Measurements from ENCODE around the gene OPCML. TPM values are rescaled to one million over a fixed set of nuclear protein-coding genes. Genes with fewer than 3 reads are reported as not detected.

OPCML gene
- total and polyA plus RNA-seq, 2 donors (not counting 1 experiment from before 2014, with no cell fraction given): not detected

DNA sequence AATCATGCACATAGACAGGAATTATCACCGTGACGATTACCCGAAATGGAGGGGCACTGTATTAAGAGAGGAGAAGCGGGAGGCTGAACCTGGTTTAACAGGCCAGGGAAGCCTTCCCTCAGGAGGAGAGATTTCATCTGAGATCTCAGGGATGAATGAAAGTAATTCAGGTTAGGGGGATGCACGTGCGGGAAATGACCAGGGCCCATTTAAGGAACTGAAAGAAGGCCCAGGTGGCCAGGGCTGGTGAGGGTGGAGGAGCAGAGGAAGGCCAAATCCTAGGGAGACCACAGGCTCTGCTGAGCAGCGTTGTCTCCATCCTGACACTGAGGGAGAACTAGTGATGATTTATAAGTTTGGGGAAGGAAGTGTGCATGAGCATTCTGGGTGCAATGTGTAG, 16.3 kb upstream of the OPCML start:
- Histone ChIP-seq H3K4me2 (replicated peaks; ENCODE audit: low read depth, low read length, poor library complexity, severe bottlenecking) (no peak overlapping the region), H3K9ac (ENCODE audit: low read length) (no peak overlapping the region), H3K4me3 (ENCODE audit: control extremely low read depth in 1 of 5, extremely low read depth in 1 of 5, insufficient read depth in 1 of 5, low read depth in 2 of 5, low read length in 4 of 5) (no peak overlapping the region), H3K27ac (ENCODE audit: low read length in 2 of 2) (no peak overlapping the region), H3K4me1 (ENCODE audit: control insufficient read depth in 2 of 2, insufficient read depth in 2 of 2, low read length in 2 of 2) (no peaks in the 10 kb centered on the region), H3K27me3 (replicated peaks in 1 of 4; ENCODE audit: control extremely low read depth in 1 of 4, control insufficient read depth in 3 of 4, insufficient read depth in 4 of 4, low read length in 3 of 4) (no peaks in the 10 kb centered on the region), H3K36me3 (replicated peaks in 1 of 2; ENCODE audit: control extremely low read depth in 1 of 2, control insufficient read depth in 1 of 2, extremely low read depth in 1 of 2, insufficient read depth in 2 of 2, low read length in 1 of 2) (no peaks in the 10 kb centered on the region), H2AFZ (ENCODE audit: insufficient read depth, low read depth, low read length, poor library complexity, severe bottlenecking) (no peak overlapping the region), H3K9me3 (ENCODE audit: control extremely low read depth in 1 of 3, control insufficient read depth in 2 of 3, insufficient read depth in 1 of 3, low read length in 2 of 3) (peaks cover 0 to 15% (median 0%) of the 10 kb centered on the region in 3 donors), H4K20me1 (ENCODE audit: control insufficient read depth, insufficient read depth, low read length, poor library complexity, severe bottlenecking) (no peaks in the 10 kb centered on the region), H3K79me2 (ENCODE audit: control insufficient read depth, insufficient read depth, low read length) (no peaks in the 10 kb centered on the region)
- DNase-seq (no peak), ATAC-seq (ENCODE audit: low read depth) (no peak)
- no peak for TF ChIP-seq EZH2 (IDR thresholded peaks at IDR 0.05; ENCODE audit: borderline replicate concordance, insufficient read depth, low read depth, low read length, poor library complexity, severe bottlenecking)
- ChIA-PET POLR2A (no interaction called here), CTCF (no interaction called here)
- H3K4me3 Mint-ChIP-seq: no peak overlapping the region
- 68% methylated on average over 6 of the region's 7 CpGs for WGBS (ENCODE audit: insufficient coverage)
- intact Hi-C loops (cut with micrococcal nuclease): no loop called here
- no peaks in the 10 kb centered on the region for H3K9me3 Mint-ChIP-seq (ENCODE audit: insufficient read depth)
- no peaks in the 10 kb centered on the region for H3K27me3 Mint-ChIP-seq
- no peaks in the 10 kb centered on the region for H3K4me1 Mint-ChIP-seq
- no peak overlapping the region for H3K27ac Mint-ChIP-seq

DNA sequence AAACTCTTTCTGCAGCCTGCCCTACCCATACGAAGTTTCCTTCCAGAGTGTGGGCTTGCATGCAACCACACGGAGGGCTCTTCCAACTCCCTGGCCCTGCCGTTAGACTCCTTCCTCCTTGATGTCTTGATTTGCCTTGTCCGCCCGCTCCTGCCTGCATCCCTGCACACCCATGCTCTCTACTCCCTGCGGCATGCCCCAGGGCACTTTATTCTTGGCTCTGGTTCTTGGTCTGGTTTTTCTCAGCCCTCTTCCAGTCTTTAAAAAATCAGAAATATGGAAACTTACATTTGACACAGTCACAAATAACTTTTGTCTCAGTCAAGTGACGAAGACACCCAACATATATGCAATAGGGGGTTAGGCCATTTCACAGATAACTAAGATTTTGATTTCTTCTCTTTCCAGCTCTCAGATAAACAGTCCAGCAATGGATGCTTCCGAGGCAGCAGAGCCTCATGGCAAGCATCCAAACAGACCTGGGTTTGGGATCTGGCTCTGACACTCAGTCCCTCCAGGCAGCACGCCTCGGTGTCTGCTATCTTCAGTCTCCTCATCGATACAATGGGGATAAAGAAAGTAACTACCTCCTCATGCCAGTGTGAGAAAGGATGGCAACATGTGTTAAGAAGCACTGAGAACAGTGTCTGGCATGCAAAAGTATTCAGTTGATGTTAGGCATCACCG, 15.7 kb upstream of the OPCML start:
- H3K9me3 Mint-ChIP-seq (ENCODE audit: insufficient read depth): no peaks in the 10 kb centered on the region
- ChIA-PET CTCF (no interaction called here), POLR2A (no interaction called here)
- no peak overlapping the region for H3K4me3 Mint-ChIP-seq
- intact Hi-C loops (cut with micrococcal nuclease): no loop called here
- H3K27me3 Mint-ChIP-seq: no peaks in the 10 kb centered on the region
- no peak for DNase-seq
- 82% methylated on average over 9 of the region's 12 CpGs for WGBS (ENCODE audit: insufficient coverage)
- no peaks in the 10 kb centered on the region for H3K4me1 Mint-ChIP-seq
- H3K36me3 ChIP-seq (replicated peaks in 1 of 2; ENCODE audit: control extremely low read depth in 1 of 2, control insufficient read depth in 1 of 2, extremely low read depth in 1 of 2, insufficient read depth in 2 of 2, low read length in 1 of 2): no peaks in the 10 kb centered on the region
- H3K27me3 ChIP-seq (replicated peaks in 1 of 4; ENCODE audit: control extremely low read depth in 1 of 4, control insufficient read depth in 3 of 4, insufficient read depth in 4 of 4, low read length in 3 of 4): no peaks in the 10 kb centered on the region
- no peaks in the 10 kb centered on the region for H4K20me1 ChIP-seq (ENCODE audit: control insufficient read depth, insufficient read depth, low read length, poor library complexity, severe bottlenecking)
- no peak overlapping the region for H3K9ac ChIP-seq (ENCODE audit: low read length)
- H3K4me2 ChIP-seq (replicated peaks; ENCODE audit: low read depth, low read length, poor library complexity, severe bottlenecking): no peak overlapping the region
- ATAC-seq (ENCODE audit: low read depth): no peak
- H3K4me3 ChIP-seq (ENCODE audit: control extremely low read depth in 1 of 5, extremely low read depth in 1 of 5, insufficient read depth in 1 of 5, low read depth in 2 of 5, low read length in 4 of 5): no peak overlapping the region
- no peak for TF ChIP-seq EZH2 (IDR thresholded peaks at IDR 0.05; ENCODE audit: borderline replicate concordance, insufficient read depth, low read depth, low read length, poor library complexity, severe bottlenecking)
- TF ChIP-seq, protein P1, sequence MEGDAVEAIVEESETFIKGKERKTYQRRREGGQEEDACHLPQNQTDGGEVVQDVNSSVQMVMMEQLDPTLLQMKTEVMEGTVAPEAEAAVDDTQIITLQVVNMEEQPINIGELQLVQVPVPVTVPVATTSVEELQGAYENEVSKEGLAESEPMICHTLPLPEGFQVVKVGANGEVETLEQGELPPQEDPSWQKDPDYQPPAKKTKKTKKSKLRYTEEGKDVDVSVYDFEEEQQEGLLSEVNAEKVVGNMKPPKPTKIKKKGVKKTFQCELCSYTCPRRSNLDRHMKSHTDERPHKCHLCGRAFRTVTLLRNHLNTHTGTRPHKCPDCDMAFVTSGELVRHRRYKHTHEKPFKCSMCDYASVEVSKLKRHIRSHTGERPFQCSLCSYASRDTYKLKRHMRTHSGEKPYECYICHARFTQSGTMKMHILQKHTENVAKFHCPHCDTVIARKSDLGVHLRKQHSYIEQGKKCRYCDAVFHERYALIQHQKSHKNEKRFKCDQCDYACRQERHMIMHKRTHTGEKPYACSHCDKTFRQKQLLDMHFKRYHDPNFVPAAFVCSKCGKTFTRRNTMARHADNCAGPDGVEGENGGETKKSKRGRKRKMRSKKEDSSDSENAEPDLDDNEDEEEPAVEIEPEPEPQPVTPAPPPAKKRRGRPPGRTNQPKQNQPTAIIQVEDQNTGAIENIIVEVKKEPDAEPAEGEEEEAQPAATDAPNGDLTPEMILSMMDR (IDR thresholded peaks at IDR 0.05): no peak
- no peak overlapping the region for H2AFZ ChIP-seq (ENCODE audit: insufficient read depth, low read depth, low read length, poor library complexity, severe bottlenecking)
- no peak overlapping the region for H3K27ac Mint-ChIP-seq
- no peak overlapping the region for H3K27ac ChIP-seq (ENCODE audit: low read length in 2 of 2)
- H3K9me3 ChIP-seq (ENCODE audit: control extremely low read depth in 1 of 3, control insufficient read depth in 2 of 3, insufficient read depth in 1 of 3, low read length in 2 of 3): peaks cover 0 to 15% (median 0%) of the 10 kb centered on the region in 3 donors
- no peaks in the 10 kb centered on the region for H3K79me2 ChIP-seq (ENCODE audit: control insufficient read depth, insufficient read depth, low read length)
- H3K4me1 ChIP-seq (ENCODE audit: control insufficient read depth in 2 of 2, insufficient read depth in 2 of 2, low read length in 2 of 2): no peaks in the 10 kb centered on the region
